AG09319 (cell line): ENCODE data around the gene SHB.

Experiments used
- DNase-seq: peaks from one replicate; pipeline ENCODE4 v3.0.0-alpha.2; 2010; ENCODE audit warnings: low read depth; ENCODE audit errors: extremely low read depth
- TF ChIP-seq, protein P1 (sequence below): IDR thresholded peaks from 2 replicates; pipeline ENCODE4 v1.5.1; 2011; ENCODE audit warnings: low read depth, mild to moderate bottlenecking, inconsistent platforms, low read length, moderate library complexity

SHB gene

DNA sequence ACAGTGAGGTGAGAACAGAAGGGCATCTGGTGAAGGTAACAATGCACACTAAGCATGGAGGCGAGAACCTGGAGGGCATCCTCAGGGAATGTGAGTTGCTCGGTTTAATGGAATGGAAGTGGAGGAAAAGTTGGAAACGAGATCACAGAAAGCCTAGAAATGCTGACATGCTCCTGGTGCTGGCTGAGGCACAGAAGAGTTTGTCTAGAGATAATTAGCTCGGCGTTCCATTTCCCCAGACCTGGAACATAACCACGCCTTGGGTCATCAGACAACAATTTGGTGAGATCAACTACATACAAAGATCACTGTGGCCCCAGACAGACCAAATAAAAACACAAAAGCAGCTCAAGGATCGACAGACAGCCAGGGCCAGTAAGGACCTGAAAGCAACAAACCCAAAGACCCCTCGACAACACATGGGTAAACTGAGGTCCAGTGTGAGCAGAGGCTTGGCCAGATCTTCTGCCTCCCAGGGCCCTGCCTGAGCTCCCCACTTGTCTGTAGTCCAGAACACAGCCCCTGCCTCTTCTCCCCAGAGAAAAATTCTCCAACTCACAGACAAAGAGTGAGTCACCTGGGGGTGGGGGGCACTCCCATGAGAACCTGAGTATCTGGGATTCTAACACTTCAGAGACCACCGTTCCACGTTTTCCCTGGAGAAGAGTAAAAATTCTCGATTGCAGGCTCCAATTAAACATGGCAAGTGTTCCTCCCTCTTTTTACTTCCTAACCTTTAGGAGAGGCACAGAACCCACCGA is 52.5 kb downstream of the SHB start:
- TF ChIP-seq, protein P1, sequence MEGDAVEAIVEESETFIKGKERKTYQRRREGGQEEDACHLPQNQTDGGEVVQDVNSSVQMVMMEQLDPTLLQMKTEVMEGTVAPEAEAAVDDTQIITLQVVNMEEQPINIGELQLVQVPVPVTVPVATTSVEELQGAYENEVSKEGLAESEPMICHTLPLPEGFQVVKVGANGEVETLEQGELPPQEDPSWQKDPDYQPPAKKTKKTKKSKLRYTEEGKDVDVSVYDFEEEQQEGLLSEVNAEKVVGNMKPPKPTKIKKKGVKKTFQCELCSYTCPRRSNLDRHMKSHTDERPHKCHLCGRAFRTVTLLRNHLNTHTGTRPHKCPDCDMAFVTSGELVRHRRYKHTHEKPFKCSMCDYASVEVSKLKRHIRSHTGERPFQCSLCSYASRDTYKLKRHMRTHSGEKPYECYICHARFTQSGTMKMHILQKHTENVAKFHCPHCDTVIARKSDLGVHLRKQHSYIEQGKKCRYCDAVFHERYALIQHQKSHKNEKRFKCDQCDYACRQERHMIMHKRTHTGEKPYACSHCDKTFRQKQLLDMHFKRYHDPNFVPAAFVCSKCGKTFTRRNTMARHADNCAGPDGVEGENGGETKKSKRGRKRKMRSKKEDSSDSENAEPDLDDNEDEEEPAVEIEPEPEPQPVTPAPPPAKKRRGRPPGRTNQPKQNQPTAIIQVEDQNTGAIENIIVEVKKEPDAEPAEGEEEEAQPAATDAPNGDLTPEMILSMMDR, result no peak
- no peak for DNase-seq

DNA sequence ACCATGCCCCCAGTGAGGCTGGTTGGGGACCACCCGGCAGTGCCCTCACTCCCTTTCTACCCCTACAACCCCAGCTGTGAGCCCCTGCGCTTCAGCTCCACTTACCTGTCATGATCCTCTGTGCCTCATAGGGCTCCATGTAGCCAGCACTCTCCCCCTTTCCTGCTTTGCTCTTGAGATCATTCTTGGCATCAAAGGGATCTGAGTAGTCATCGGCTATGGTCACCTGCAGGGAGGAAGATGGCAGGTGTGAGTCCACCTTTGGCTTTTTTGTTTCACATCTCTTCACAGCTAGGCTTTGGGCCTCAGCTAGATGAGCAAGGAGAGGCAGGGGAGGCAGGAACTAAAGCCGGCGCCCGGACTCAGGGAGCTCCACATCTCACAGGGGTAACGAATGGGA is 53.1 kb downstream of the SHB start:
- TF ChIP-seq, protein P1, result no peak
- no peak for DNase-seq

DNA sequence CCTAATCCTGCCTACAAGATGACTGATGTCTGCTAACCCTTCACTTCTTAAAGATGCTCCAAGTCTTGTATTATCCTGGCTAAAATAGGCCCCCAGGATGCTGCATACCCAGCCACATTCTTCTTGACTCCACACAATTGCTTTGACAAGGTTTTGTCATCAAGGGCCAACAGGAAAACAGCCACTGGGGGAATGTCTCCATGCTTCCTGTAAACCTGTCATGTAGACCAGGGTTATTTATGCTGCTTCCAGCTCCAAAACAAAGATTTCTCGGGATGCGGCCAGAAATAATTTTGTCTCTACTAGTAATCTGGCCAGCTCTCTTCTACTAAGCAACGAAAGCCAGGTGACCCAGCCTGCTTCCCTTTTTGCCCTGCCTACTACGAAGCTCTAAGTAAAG is 53.8 kb downstream of the SHB start:
- TF ChIP-seq, protein P1, result no peak
- DNase-seq, result no peak

DNA sequence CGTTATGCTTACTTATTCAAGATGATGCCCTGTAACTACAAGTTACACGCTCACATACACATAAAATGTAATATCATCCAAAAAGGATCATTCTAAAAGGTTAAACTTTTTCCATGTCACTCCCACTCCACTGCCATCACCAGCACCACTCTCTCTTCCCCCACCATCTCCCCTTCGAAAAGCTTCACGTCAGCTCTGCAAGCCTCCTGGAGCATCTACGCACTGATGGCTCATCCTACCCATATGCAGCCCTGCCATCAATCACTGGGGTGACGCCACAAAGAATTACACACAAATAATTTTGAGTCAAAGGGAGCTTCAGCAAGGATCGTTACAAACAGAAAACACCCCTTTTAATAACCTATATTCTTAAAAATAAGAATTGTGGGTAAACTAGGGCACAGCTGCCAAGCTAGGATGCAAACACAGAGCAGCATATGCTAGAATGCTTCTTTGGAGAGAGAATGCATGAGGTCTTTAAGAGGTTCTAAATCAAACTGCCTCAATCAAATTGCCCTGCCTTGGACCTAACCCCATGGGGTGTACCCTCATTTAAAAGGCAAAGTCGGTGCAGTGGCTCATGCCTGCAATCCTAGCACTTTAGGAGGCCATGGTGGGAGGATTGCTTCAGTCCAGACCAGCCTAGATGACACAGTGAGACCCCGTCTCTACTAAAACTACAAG is 56.1 kb downstream of the SHB start:
- TF ChIP-seq, protein P1, result no peak
- no peak for DNase-seq

DNA sequence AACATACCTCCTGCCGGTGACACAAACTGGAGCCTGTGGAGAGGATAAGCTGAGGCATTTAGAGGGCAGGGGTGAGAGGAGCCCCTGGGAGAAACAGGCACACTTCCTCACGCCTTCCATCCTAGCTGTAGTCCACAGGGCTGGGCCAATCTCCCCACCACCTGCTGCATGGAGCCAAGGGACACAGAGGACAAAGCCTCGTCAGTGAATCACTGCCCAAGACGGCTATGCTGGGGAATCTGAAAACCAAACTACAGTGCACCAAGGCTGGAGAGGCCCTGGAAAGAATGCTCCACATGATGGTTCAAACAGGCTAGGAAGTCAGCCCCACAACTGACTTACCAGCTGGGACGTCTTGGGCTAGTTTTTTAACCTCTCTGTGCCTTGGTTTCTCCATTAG is 57.0 kb downstream of the SHB start:
- TF ChIP-seq, protein P1, result no peak
- no peak for DNase-seq

DNA sequence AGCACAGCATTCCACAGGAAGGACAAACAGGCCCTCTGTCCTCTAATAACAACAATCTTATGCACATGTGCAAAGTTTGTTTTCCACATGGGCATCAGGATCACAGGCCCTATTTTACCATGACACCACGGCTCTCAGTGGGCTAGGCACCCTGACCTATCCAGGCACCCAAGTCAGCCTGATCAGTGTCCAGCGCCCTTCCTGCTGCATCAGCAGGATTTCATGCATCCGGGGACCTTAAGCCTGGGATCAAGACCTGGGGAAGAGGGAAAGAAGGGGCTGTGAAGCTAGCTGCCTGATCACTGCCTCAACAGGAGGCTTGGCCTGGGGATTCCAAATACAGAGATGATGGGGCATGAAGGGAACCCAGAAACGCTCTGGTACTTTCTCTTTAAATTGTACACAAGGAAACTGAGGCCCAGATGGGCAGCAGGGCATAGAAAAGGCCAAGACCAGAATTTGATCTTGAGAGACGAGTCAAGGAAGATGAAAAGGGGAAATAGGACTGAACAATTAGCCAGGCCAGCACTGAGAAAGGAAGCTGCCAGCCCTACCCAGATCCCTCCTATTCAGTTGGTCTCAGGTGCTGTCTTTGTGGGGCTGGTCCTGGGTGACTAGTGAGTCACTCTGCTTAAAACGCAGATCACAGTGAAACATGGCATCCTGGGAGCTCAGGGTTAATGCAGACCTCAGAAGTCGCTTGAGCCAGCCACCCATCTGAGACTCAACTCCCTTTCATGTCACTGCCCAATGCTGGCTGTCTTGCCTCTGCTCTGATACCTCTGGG is 57.9 kb downstream of the SHB start:
- TF ChIP-seq, protein P1, result no peak
- DNase-seq, result no peak

DNA sequence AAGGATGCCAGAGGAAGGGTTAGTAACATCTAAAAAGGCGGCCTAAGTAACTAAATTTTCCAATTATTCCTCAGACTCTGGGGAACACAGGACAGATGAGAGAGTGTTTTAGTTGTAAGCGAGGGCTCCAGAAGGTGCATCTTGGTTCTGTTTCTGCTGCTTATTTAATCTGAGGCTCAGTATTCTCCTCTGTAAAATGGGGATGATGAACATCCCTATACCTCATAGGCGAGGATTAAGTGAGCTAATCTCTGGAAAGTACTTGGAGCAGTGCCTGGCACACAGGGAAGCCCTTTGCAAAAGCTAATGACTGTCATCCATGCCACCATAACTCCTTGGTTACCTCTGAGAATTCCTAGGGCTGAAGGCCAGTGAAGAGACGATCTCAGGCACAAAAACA is 59.0 kb downstream of the SHB start:
- TF ChIP-seq, protein P1, result no peak
- no peak for DNase-seq
